ENCODE data around the gene PDE4B. TPM values are rescaled to one million over a fixed set of nuclear protein-coding genes. Genes with fewer than 3 reads are reported as not detected.

Gene PDE4B
- total and polyA plus RNA-seq, 2 of the 13 experiments (the other 11 are each of a cell fraction or from before 2014, with no cell fraction given), result not detected

- TF ChIP-seq RFX1 (IDR thresholded peaks at IDR 0.05) (no peak), KLF16 (CRISPR knock-in tag; IDR thresholded peaks at IDR 0.05) (no peak), HMGXB4 (CRISPR knock-in tag; IDR thresholded peaks at IDR 0.05; ENCODE audit: borderline replicate concordance in 1 of 2, low read depth in 1 of 2) (peak in 1 of 2 experiments; percentile 69; a peak in 1 of 4 replicates), MED1 (CRISPR knock-in tag; IDR thresholded peaks at IDR 0.05) (0 out of 2 replicates have a peak, but pooled peaks have one; percentile 13), ZNF333 (CRISPR knock-in tag; IDR thresholded peaks at IDR 0.05; ENCODE audit: borderline replicate concordance) (no peak), NFAT5 (CRISPR knock-in tag; IDR thresholded peaks at IDR 0.05) (no peak), IKZF5 (CRISPR knock-in tag; IDR thresholded peaks at IDR 0.05) (0 out of 2 replicates have a peak, but pooled peaks have one; percentile 21), HOXA5 (CRISPR knock-in tag; IDR thresholded peaks at IDR 0.05) (no peak), ZNF282 (IDR thresholded peaks at IDR 0.05; ENCODE audit: partially characterized antibody) (no peak), TERF1 (CRISPR knock-in tag; IDR thresholded peaks at IDR 0.05) (no peak), ZNF616 (CRISPR knock-in tag; IDR thresholded peaks at IDR 0.05; ENCODE audit: low read depth) (no peak), SIX4 (CRISPR knock-in tag; IDR thresholded peaks at IDR 0.05) (no peak)
- TF ChIP-seq, protein P1, sequence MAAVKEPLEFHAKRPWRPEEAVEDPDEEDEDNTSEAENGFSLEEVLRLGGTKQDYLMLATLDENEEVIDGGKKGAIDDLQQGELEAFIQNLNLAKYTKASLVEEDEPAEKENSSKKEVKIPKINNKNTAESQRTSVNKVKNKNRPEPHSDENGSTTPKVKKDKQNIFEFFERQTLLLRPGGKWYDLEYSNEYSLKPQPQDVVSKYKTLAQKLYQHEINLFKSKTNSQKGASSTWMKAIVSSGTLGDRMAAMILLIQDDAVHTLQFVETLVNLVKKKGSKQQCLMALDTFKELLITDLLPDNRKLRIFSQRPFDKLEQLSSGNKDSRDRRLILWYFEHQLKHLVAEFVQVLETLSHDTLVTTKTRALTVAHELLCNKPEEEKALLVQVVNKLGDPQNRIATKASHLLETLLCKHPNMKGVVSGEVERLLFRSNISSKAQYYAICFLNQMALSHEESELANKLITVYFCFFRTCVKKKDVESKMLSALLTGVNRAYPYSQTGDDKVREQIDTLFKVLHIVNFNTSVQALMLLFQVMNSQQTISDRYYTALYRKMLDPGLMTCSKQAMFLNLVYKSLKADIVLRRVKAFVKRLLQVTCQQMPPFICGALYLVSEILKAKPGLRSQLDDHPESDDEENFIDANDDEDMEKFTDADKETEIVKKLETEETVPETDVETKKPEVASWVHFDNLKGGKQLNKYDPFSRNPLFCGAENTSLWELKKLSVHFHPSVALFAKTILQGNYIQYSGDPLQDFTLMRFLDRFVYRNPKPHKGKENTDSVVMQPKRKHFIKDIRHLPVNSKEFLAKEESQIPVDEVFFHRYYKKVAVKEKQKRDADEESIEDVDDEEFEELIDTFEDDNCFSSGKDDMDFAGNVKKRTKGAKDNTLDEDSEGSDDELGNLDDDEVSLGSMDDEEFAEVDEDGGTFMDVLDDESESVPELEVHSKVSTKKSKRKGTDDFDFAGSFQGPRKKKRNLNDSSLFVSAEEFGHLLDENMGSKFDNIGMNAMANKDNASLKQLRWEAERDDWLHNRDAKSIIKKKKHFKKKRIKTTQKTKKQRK (IDR thresholded peaks at IDR 0.05; ENCODE audit: low read length), result no peak
Measured at GRCh38 chr1:66242646-66243547, 450.2 kb downstream of the PDE4B start (continued).

All from HepG2 (cell line).